Fibroblast of lung (primary cell): ENCODE results near the gene INSYN2A. TPM values are rescaled to one million over a fixed set of nuclear protein-coding genes. Genes with fewer than 3 reads are reported as not detected.

Experiments
- DNase-seq, 2 donors: peaks; one replicate each; pipeline versions ENCODE4 v3.0.0 to v3.0.0-alpha.2; 2010; ENCODE audit warnings: low read depth in 2 of 2
- H2AFZ ChIP-seq: 2 replicates; pipeline ENCODE4 v1.5.1; 2012; ENCODE audit warnings: low read length, control low read depth, inconsistent platforms
- H3K27ac ChIP-seq: 2 replicates; pipeline ENCODE4 v1.5.1; 2011; ENCODE audit warnings: low read length, control low read depth; ENCODE audit not compliant: insufficient read depth
- H3K27me3 ChIP-seq: 2 replicates; pipeline ENCODE4 v1.5.1; 2011; ENCODE audit warnings: mild to moderate bottlenecking, low read length; ENCODE audit not compliant: control insufficient read depth, insufficient read depth
- H3K36me3 ChIP-seq: 2 replicates; pipeline ENCODE4 v1.5.1; 2011; ENCODE audit warnings: low read length; ENCODE audit not compliant: control insufficient read depth, insufficient read depth
- H3K4me1 ChIP-seq: 2 replicates; pipeline ENCODE4 v1.5.1; 2011; ENCODE audit warnings: low read length; ENCODE audit not compliant: control insufficient read depth, insufficient read depth; ENCODE audit errors: extremely low read depth
- H3K4me2 ChIP-seq: 2 replicates; pipeline ENCODE4 v1.5.1; 2011; ENCODE audit warnings: low read length, control low read depth; ENCODE audit not compliant: insufficient read depth; ENCODE audit errors: extremely low read depth
- H3K4me3 ChIP-seq, 4 experiments: fragments of 200-600 bp in 1 of 4; sonication (generic) in 1 of 4; replicated peaks in 1 of 4; 2 replicates each; pipeline ENCODE4 v1.5.1; 2011 to 2016; ENCODE audit warnings: low read length in 4 of 4, low read depth in 3 of 4, mild to moderate bottlenecking in 3 of 4, control low read depth in 2 of 4, inconsistent platforms in 1 of 4, mixed read lengths in 1 of 4; ENCODE audit not compliant: insufficient read depth in 1 of 4; ENCODE audit errors: control extremely low read depth in 1 of 4
- H3K79me2 ChIP-seq: 2 replicates; pipeline ENCODE4 v1.5.1; 2012; ENCODE audit warnings: mild to moderate bottlenecking, low read length, inconsistent platforms; ENCODE audit not compliant: control insufficient read depth, insufficient read depth
- H3K9ac ChIP-seq: 2 replicates; pipeline ENCODE4 v1.5.1; 2011; ENCODE audit warnings: mild to moderate bottlenecking, low read length, control low read depth; ENCODE audit not compliant: insufficient read depth
- H3K9me3 ChIP-seq: 2 replicates; pipeline ENCODE4 v1.5.1; 2012; ENCODE audit warnings: low read depth, low read length; ENCODE audit not compliant: control insufficient read depth, insufficient read depth
- H4K20me1 ChIP-seq: 2 replicates; pipeline ENCODE4 v1.5.1; 2011; ENCODE audit warnings: low read length; ENCODE audit not compliant: control insufficient read depth, insufficient read depth; ENCODE audit errors: extremely low read depth
- CTCF ChIP-seq, 2 donors: IDR thresholded peaks in 1 of 2; conservative IDR thresholded peaks in 1 of 2; 1 replicate in 1 of 2; 2 replicates in 1 of 2; pipeline ENCODE4 v1.5.1; 2011 to 2012; ENCODE audit warnings: low read length in 2 of 2, control low read depth in 1 of 2, inconsistent platforms in 1 of 2, low read depth in 1 of 2, mild to moderate bottlenecking in 1 of 2
- EZH2 ChIP-seq: IDR thresholded peaks from 2 replicates; pipeline ENCODE4 v1.5.1; 2012; ENCODE audit warnings: low read length, control low read depth, mild to moderate bottlenecking; ENCODE audit errors: missing control alignments
- polyA minus RNA-seq: library from RNA; depleted of rRNA, polyadenylated mRNA; stranded (reverse); fragments of >200 nt; gene quantifications from 2 replicates; pipeline ENCODE4 v1.2.3, GENCODE V29; 2011; ENCODE audit warnings: low replicate concordance
- polyA plus RNA-seq, 2 donors: library from polyadenylated mRNA; depleted of rRNA in 1 of 2; stranded (reverse) in 1 of 2; unstranded in 1 of 2; fragments of >200 nt; gene quantifications; 2 replicates each; pipeline ENCODE4 v1.2.1, GENCODE V29; 2011 to 2012; ENCODE audit warnings: missing spikeins in 1 of 2
- total RNA-seq: library from RNA; depleted of rRNA; stranded (reverse); fragments of >200 nt; gene quantifications from 2 replicates; pipeline ENCODE4 v1.2.1, GENCODE V29; 2014

The INSYN2A gene, protein sequence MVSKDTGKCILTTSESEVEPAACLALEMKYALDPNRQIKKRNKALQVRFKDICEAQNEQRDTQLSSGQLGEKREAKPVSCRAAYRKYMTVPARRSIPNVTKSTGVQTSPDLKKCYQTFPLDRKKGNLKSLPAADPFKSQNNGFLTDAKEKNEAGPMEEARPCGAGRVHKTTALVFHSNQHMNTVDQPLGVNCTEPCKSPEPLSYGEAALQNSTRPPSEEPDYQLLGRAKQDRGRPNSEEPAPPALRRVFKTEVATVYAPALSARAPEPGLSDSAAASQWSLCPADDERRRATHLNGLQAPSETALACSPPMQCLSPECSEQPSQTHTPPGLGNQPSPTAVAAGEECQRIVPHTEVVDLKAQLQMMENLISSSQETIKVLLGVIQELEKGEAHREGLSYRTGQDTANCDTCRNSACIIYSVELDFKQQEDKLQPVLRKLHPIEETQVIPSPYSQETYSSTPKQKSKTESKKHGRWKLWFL
- 0.51 and 0.66 TPM in 2 replicates for total RNA-seq
- 0.05 and 0.34 TPM in 2 replicates for polyA plus RNA-seq
- 0.08 and 0.37 TPM in 2 replicates for polyA plus RNA-seq (2012)
- polyA minus RNA-seq, result 0.08 TPM in 1 of 2 replicates, not detected in the other

DNA sequence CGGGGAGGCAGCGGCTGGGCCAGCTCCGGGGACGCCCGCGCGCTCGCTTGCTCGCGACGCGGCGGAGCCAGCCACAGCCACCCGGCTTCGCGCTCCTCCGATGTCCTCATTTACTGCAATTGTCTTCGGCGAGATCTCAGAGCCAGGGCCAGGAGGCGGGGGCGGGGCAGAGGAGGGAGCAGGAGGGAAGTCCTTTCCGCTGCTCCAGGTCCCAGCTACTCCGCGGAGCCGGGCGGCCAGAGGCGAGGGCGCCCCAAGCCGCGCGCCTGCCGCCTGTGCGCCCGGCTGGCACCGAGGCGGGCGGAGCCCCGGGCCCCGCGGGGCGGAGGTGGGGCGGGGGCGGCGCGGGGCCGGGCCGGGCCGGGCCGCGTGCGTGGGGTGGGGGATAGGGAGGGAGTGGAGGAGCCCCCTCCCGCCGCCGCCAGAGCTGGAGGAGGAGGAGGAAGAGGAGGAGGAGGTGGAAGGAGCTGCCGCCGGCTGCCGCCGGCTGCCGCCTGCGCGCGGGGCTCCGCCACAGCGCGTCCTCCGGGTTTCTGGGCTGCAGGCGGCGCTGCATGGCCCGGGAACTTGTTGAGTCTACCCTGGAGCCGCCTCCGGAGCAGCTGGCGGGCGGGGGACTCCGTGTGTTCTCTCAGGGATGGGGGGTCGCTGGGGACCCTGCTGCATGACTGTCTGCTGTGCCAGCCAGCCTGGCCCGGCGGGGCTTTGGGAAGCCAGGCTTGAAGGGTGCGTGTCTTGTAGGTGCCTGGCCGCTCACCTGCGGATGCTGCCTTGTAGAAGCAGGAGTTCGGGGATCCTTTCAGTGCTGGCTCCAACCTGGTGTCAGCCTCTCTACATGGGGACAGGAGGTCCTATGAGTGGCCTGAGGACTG is at the start of gene INSYN2A:
Gene INSYN2A, minus strand, starts transcription at position 310 of the 872 bp plus-strand sequence. CDS start 20,196 bp downstream, outside the sequence.
- H4K20me1 ChIP-seq, result no peaks in the 10 kb centered on the region

DNA sequence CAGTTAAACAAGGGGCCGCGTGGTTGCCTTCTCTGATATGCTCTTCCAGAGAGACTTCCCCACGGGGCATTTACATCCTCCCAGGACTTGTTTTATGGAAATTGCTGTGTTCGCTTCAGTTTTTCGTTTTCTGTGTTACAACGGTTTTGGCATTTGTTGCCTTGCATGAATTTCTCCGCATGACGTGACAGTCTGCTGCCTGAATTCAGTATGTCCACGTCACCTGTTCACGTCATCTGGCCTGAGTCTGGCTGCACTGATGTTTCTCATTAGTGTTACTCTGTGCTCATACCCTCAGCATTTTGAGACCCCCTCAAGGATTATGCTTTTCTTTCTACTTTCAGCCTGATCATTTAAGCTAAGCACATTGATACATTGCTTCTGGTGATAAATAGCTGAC is 49.1 kb upstream of the INSYN2A start:
- no peak for DNase-seq
- no peaks in the 10 kb centered on the region for H3K79me2 ChIP-seq
- peaks cover 3% of the 10 kb centered on the region for H3K36me3 ChIP-seq
- TF ChIP-seq CTCF (conservative IDR thresholded peaks at IDR 0.05 in 1 of 2, IDR thresholded peaks at IDR 0.05 in 1 of 2; ENCODE audit: low read depth in 1 of 2, low read length in 2 of 2), result no peak
- no peak for TF ChIP-seq EZH2
- no peaks in the 10 kb centered on the region for H3K27me3 ChIP-seq
- no peak overlapping the region for H2AFZ ChIP-seq
- no peaks in the 10 kb centered on the region for H4K20me1 ChIP-seq
- no peaks in the 10 kb centered on the region for H3K4me1 ChIP-seq
- no peak overlapping the region for H3K4me2 ChIP-seq
- H3K9ac ChIP-seq, result no peak overlapping the region
- H3K27ac ChIP-seq, result no peak overlapping the region
- no peaks in the 10 kb centered on the region for H3K9me3 ChIP-seq
- no peak overlapping the region for H3K4me3 ChIP-seq

More for the DNA sequence above, at the start of gene INSYN2A:
- TF ChIP-seq CTCF (conservative IDR thresholded peaks at IDR 0.05 in 1 of 2, IDR thresholded peaks at IDR 0.05 in 1 of 2; ENCODE audit: low read depth in 1 of 2, low read length in 2 of 2), result peak; percentile 22 to 46
- no peak for TF ChIP-seq EZH2
- peak; percentile 60 to 65 for DNase-seq
- Histone ChIP-seq H3K9me3 (no peaks in the 10 kb centered on the region), H3K4me3 (peak within 1 kb of the TSS; percentile 46 to 67 (median 56)), H3K27me3 (no peaks in the 10 kb centered on the region), H3K9ac (no peak within 1 kb of the TSS), H2AFZ (no peak within 1 kb of the TSS), H3K4me1 (no peaks in the 10 kb centered on the region), H3K27ac (no peak within 1 kb of the TSS), H3K36me3 (no peaks in the 10 kb centered on the region), H3K79me2 (no peaks in the 10 kb centered on the region), H3K4me2 (peak within 1 kb of the TSS; percentile 81)
